Thyroid gland (tissue), 4 donors: Measurements from ENCODE around the gene ACTL8. TPM values are rescaled to one million over a fixed set of nuclear protein-coding genes. Genes with fewer than 3 reads are reported as not detected.

Experiments
- DNase-seq, 2 donors: peaks; one replicate each; pipeline ENCODE4 v3.0.0-alpha.2; 2019
- H3K27ac ChIP-seq, 3 donors: fragments of 200-600 bp; sonication (generic); 1 replicate in 2 of 3; 2 replicates in 1 of 3; pipeline ENCODE4 v1.5.1; 2016 to 2019; ENCODE audit warnings: mild to moderate bottlenecking in 1 of 3, moderate library complexity in 1 of 3
- H3K27me3 ChIP-seq: fragments of 200-600 bp; sonication (generic); one replicate; pipeline ENCODE4 v1.5.1; 2019
- H3K36me3 ChIP-seq, 2 donors: fragments of 200-600 bp; sonication (generic); one replicate each; pipeline ENCODE4 v1.5.1; 2016 to 2019
- H3K4me1 ChIP-seq, 2 donors: fragments of 200-600 bp; sonication (generic); one replicate each; pipeline ENCODE4 v1.5.1; 2017 to 2019
- H3K4me3 ChIP-seq, 3 donors: fragments of 200-600 bp; sonication (generic); replicated peaks in 1 of 3; 1 replicate in 2 of 3; 2 replicates in 1 of 3; pipeline ENCODE4 v1.5.1; 2016; ENCODE audit warnings: mild to moderate bottlenecking in 1 of 3
- H3K9me3 ChIP-seq: fragments of 200-600 bp; sonication (generic); one replicate; pipeline ENCODE4 v1.5.1; 2017
- POLR2A ChIP-seq, 2 donors: fragments of 450-650 bp; IDR thresholded peaks; one replicate each; pipeline ENCODE4 v1.6.1; 2017; ENCODE audit warnings: antibody characterized with exemption in 2 of 2, mild to moderate bottlenecking in 2 of 2, moderate library complexity in 1 of 2
- WGBS, 2 donors: methylation state at CpG; one replicate each; pipeline ENCODE4 v1.1.5; 2017; 5-methylcytosine and 5-hydroxymethylcytosine counted together
- intact Hi-C: fragments of 100-400 bp; cut with DNase I; formaldehyde crosslinking; loops from one replicate; pipeline ENCODE4 v1.15.1; 2023
- total RNA-seq, 4 donors: library from RNA; depleted of rRNA; stranded (reverse); fragments of >200 nt; gene quantifications; one replicate each; pipeline ENCODE4 v1.2.3, GENCODE V29; 2016
- TF ChIP-seq, protein P1 (sequence below), 6 experiments: fragments of 200-600 bp in 3 of 6; fragments of 450-650 bp in 3 of 6; sonication (generic) in 3 of 6; IDR thresholded peaks; one replicate each; pipeline ENCODE4 v1.5.1; 2016 to 2019; ENCODE audit warnings: antibody characterized with exemption in 6 of 6, mild to moderate bottlenecking in 2 of 6, inconsistent platforms in 1 of 6, moderate library complexity in 1 of 6

The ACTL8 gene
- total RNA-seq, 4 donors from 2014 or later, result not detected

DNA sequence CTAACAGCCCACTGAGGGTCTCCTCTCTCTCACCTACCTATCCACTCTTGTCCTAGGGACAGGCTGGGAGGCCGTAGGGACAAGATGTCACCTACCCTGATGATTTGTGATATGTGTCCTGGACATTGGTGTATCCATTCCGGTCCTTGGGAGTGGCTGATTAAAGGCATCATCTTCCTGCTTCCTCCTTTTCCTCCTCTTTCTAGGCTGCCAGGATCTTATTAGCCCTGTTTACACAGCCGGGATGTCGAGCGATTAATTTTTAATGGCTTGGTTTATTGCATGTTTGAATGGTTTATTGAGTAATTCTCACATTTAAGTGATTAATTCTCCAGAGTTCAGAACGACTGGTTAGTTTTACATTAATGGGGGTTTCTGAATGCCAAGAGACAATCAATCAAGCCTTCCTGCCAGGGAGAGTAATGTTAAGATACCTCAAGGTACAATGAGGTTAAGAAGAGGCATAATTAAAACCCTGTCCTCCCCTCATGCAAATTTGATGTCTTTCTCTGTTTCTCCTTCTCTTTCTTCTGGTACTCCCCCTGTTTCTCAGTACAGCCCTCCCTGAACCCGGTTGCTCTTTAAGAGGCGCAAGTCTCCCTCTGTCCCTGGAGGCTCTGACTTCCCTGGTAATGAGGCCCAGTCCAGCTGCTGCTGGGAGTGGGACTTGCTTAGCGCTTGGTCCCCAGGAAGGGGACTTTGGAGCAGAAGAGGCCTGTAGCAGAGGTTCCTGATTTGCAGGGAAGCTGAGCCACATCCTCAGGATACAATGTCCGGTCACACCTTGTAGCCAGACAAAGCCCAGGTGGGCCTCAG lies 50.9 kb downstream of the ACTL8 start:
- no peak for DNase-seq
- no peaks in the 10 kb centered on the region for H3K4me1 ChIP-seq
- no peak overlapping the region for H3K27ac ChIP-seq
- no peak for TF ChIP-seq POLR2A (IDR thresholded peaks at IDR 0.05)
- TF ChIP-seq, protein P1, sequence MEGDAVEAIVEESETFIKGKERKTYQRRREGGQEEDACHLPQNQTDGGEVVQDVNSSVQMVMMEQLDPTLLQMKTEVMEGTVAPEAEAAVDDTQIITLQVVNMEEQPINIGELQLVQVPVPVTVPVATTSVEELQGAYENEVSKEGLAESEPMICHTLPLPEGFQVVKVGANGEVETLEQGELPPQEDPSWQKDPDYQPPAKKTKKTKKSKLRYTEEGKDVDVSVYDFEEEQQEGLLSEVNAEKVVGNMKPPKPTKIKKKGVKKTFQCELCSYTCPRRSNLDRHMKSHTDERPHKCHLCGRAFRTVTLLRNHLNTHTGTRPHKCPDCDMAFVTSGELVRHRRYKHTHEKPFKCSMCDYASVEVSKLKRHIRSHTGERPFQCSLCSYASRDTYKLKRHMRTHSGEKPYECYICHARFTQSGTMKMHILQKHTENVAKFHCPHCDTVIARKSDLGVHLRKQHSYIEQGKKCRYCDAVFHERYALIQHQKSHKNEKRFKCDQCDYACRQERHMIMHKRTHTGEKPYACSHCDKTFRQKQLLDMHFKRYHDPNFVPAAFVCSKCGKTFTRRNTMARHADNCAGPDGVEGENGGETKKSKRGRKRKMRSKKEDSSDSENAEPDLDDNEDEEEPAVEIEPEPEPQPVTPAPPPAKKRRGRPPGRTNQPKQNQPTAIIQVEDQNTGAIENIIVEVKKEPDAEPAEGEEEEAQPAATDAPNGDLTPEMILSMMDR (IDR thresholded peaks at IDR 0.05), result no peak
- no peaks in the 10 kb centered on the region for H3K9me3 ChIP-seq
- WGBS, 2 donors, result 70 to 75% methylated on average over 9 to 10 of the region's 10 CpGs
- H3K4me3 ChIP-seq, result no peak overlapping the region
- no peaks in the 10 kb centered on the region for H3K36me3 ChIP-seq
- H3K27me3 ChIP-seq, result no peaks in the 10 kb centered on the region
- intact Hi-C loops, result no loop called here

DNA sequence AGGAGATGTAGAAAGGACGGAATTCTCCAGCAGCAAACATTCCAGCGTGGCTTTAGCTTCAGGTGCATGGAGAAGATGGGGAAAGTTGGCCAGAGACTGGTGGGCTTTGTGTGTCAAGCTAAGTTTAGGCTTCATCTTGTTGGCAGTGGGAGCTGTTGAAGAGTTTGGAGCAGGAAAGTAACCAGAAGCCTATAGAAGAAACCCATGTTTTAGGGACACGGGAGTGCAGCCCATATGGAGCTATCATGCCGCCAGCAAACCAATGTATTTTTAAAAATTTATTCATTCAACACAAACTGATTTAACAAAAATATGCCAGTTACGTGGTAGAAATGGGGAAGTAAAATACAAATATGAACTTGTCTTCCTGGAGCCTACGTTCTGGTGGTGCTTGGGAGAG lies 53.7 kb downstream of the ACTL8 start:
- no peak for TF ChIP-seq POLR2A (IDR thresholded peaks at IDR 0.05)
- TF ChIP-seq, protein P1 (IDR thresholded peaks at IDR 0.05), result no peak
- no peaks in the 10 kb centered on the region for H3K36me3 ChIP-seq
- no peaks in the 10 kb centered on the region for H3K9me3 ChIP-seq
- WGBS, 2 donors, result 74 to 83% methylated on average over 6 of the region's 6 CpGs
- intact Hi-C loops, result no loop called here
- H3K4me3 ChIP-seq, result no peak overlapping the region
- H3K4me1 ChIP-seq, result no peaks in the 10 kb centered on the region
- no peak overlapping the region for H3K27ac ChIP-seq
- H3K27me3 ChIP-seq, result no peaks in the 10 kb centered on the region
- no peak for DNase-seq

DNA sequence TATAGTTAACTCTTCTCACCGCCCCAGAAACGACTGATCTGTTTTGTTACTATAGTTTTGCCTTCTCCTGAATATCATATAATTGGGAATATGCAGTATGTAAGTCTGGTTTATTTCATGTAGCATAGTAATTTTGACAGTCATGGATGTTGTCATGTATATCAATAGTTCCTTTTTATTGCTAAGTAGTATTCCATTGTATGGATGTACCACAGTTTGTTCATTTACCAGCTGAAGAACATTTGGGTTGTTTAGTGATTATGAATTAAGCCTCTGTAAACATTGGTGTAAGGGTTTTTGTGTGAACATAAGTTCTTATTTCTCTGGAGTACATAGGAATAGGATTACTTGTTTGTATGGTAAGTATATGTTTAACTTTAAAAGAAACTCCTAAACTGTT lies 55.5 kb downstream of the ACTL8 start:
- Histone ChIP-seq H3K27me3 (no peaks in the 10 kb centered on the region), H3K4me1 (no peaks in the 10 kb centered on the region), H3K36me3 (no peaks in the 10 kb centered on the region), H3K27ac (no peak overlapping the region), H3K9me3 (no peaks in the 10 kb centered on the region), H3K4me3 (no peak overlapping the region)
- intact Hi-C loops, result no loop called here
- TF ChIP-seq, protein P1 (IDR thresholded peaks at IDR 0.05), result no peak
- no peak for TF ChIP-seq POLR2A (IDR thresholded peaks at IDR 0.05)
- no peak for DNase-seq
- 94 to 97% methylated on average over 2 of the region's 2 CpGs for WGBS, 2 donors

DNA sequence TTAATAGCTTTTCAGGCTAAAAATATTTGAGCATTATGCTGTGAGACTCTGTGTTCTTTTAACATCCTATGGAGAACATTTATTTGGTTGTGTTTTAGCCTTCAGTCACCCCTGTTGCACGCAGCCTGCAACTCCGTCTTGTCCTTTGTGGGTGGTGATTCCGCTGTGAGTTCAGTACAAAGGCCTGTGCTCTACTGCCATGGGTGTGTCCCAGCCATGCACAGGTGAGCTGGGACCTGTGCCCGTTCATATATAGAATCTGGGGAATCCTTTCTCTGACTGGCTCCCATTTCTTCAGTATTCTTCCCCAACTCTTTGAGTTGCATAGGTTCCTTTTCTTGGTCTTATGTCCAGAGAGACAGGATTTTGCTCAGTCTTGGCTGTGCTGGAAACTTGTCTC lies 61.4 kb downstream of the ACTL8 start:
- 87 to 89% methylated on average over 4 of the region's 4 CpGs for WGBS, 2 donors
- no peaks in the 10 kb centered on the region for H3K9me3 ChIP-seq
- H3K4me3 ChIP-seq, result no peak overlapping the region
- intact Hi-C loops, result no loop called here
- H3K27me3 ChIP-seq, result no peaks in the 10 kb centered on the region
- H3K4me1 ChIP-seq, result no peaks in the 10 kb centered on the region
- no peaks in the 10 kb centered on the region for H3K36me3 ChIP-seq
- H3K27ac ChIP-seq, result no peak overlapping the region
- no peak for DNase-seq
- no peak for TF ChIP-seq POLR2A (IDR thresholded peaks at IDR 0.05)
- TF ChIP-seq, protein P1 (IDR thresholded peaks at IDR 0.05), result no peak

DNA sequence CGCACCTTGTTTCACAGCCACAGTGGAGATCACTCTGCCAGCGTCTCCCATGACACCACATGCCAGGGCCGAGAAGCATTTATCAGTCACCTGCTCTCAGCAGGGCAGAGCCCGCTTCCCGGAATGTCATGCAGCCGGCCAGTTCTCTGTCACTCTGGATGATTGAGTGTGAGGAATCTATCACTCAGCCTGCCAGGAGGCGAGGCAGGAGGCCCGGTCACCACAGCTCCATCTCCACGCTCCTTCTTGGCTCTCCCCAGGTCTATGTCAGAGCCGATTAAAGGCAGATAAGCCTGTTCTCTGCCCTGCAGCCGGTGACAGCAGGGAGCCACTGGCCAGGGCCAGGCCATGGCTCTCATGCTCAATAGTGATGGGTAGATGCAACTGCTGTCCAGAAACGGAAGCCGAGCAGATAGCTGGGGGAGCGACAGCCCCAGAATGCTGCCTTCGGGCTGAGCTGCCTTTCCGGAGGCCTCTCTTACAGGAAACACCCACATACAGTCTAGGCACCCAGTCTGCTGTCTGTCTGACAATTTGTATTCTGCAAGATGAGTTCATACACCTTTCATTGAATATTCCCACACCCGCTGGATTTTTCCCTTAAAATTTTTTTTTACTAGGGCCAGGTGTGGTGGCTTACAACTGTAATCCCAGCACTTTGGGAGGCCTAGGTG lies 64.1 kb downstream of the ACTL8 start:
- no peak for DNase-seq
- Histone ChIP-seq H3K27me3 (no peaks in the 10 kb centered on the region), H3K27ac (no peak overlapping the region), H3K4me3 (no peak overlapping the region), H3K9me3 (no peaks in the 10 kb centered on the region), H3K4me1 (no peaks in the 10 kb centered on the region), H3K36me3 (no peaks in the 10 kb centered on the region)
- TF ChIP-seq, protein P1 (IDR thresholded peaks at IDR 0.05), result no peak
- no peak for TF ChIP-seq POLR2A (IDR thresholded peaks at IDR 0.05)
- intact Hi-C loops, result no loop called here
- WGBS, 2 donors, result 38 to 43% methylated on average over 14 to 17 of the region's 17 CpGs
